Hepatocyte (in vitro differentiated cells): ENCODE measurements around the gene AMER2. TPM values are rescaled to one million over a fixed set of nuclear protein-coding genes. Genes with fewer than 3 reads are reported as not detected.
A peak's percentile ranks its signal among the peaks of the same experiment; 100 is the strongest.

Experiments
- DNase-seq: peaks from one replicate; pipeline ENCODE4 v3.0.0-alpha.2; 2016; ENCODE audit warnings: low spot score
- H2AFZ ChIP-seq: fragments of 200-600 bp; sonication (generic); 2 replicates; pipeline ENCODE4 v1.6.0; 2016; ENCODE audit warnings: antibody characterized with exemption, mild to moderate bottlenecking
- H3K27ac ChIP-seq: fragments of 200-600 bp; sonication (generic); 2 replicates; pipeline ENCODE4 v1.5.1; 2016; ENCODE audit warnings: mild to moderate bottlenecking
- H3K27me3 ChIP-seq: fragments of 200-600 bp; sonication (generic); 2 replicates; pipeline ENCODE4 v1.6.1; 2016
- H3K36me3 ChIP-seq: fragments of 200-600 bp; sonication (generic); replicated peaks from 2 replicates; pipeline ENCODE4 v1.5.1; 2016; ENCODE audit warnings: low read depth; ENCODE audit not compliant: insufficient read depth
- H3K4me1 ChIP-seq: fragments of 200-600 bp; sonication (generic); 2 replicates; pipeline ENCODE4 v1.5.1; 2016; ENCODE audit warnings: mild to moderate bottlenecking, moderate library complexity; ENCODE audit not compliant: insufficient read depth
- H3K4me2 ChIP-seq: fragments of 200-600 bp; sonication (generic); 2 replicates; pipeline ENCODE4 v1.6.0; 2016
- H3K4me3 ChIP-seq: fragments of 200-600 bp; sonication (generic); 2 replicates; pipeline ENCODE4 v1.5.1; 2016; ENCODE audit warnings: mild to moderate bottlenecking
- H3K79me2 ChIP-seq: fragments of 200-600 bp; sonication (generic); 2 replicates; pipeline ENCODE4 v1.6.0; 2017; ENCODE audit warnings: mild to moderate bottlenecking
- H3K9me2 ChIP-seq: fragments of 200-600 bp; sonication (generic); replicated peaks from 2 replicates; pipeline ENCODE4 v1.6.0; 2017; ENCODE audit warnings: mild to moderate bottlenecking; ENCODE audit not compliant: insufficient read depth
- H3K9me3 ChIP-seq: fragments of 200-600 bp; sonication (generic); 2 replicates; pipeline ENCODE4 v1.5.1; 2016; ENCODE audit warnings: low read depth, mild to moderate bottlenecking
- H4K20me1 ChIP-seq: fragments of 200-600 bp; sonication (generic); 2 replicates; pipeline ENCODE4 v1.6.0; 2016; ENCODE audit warnings: mild to moderate bottlenecking; ENCODE audit not compliant: insufficient read depth, poor library complexity, severe bottlenecking
- CTCF ChIP-seq: fragments of 200-600 bp; sonication (generic); IDR thresholded peaks from 2 replicates; pipeline ENCODE4 v1.5.1; 2016; ENCODE audit warnings: antibody characterized with exemption, mild to moderate bottlenecking; ENCODE audit not compliant: poor library complexity
- EZH2 ChIP-seq: fragments of 200-600 bp; sonication (generic); IDR thresholded peaks from 2 replicates; pipeline ENCODE4 v1.6.1; 2016; ENCODE audit warnings: antibody characterized with exemption, mild to moderate bottlenecking, borderline replicate concordance
- EZH2phosphoT487 ChIP-seq: fragments of 200-600 bp; sonication (generic); IDR thresholded peaks from one replicate; pipeline ENCODE4 v1.6.1; 2018; ENCODE audit warnings: antibody characterized with exemption, mild to moderate bottlenecking, low read depth, moderate library complexity; ENCODE audit not compliant: unreplicated experiment, severe bottlenecking
- WGBS: methylation state at CpG from one replicate; pipeline ENCODE4 v1.1.6; 2016; ENCODE audit warnings: low lambda C conversion rate; ENCODE audit errors: missing lambda C conversion rate; 5-methylcytosine and 5-hydroxymethylcytosine counted together
- polyA plus RNA-seq: library from polyadenylated mRNA; unstranded; fragments of >200 nt; fragmentation: Nextera tagmentation; extraction: Ambion mirVana; gene quantifications from 2 replicates; pipeline ENCODE4 v1.2.1, GENCODE V29; 2016
- total RNA-seq: library from RNA; depleted of rRNA; stranded (reverse); fragments of >200 nt; gene quantifications from 2 replicates; pipeline ENCODE4 v1.2.3, GENCODE V29; 2014

Gene AMER2
- total RNA-seq (0.23 and 0.24 TPM in 2 replicates), polyA plus RNA-seq (0.02 and 0.18 TPM in 2 replicates)

GRCh38 chr13:25171517-25172302 lies at the start of gene AMER2:
TSS of gene AMER2 (minus strand) at chr13:25172288. CDS start at chr13:25171619, 669 bp downstream.
- H3K36me3 ChIP-seq = no peaks in the 10 kb centered on the region
- H3K4me2 ChIP-seq = peak within 1 kb of the TSS; percentile 94
- H3K9me2 ChIP-seq = no peaks in the 10 kb centered on the region
- H4K20me1 ChIP-seq = no peaks in the 10 kb centered on the region
- peak within 1 kb of the TSS; percentile 56 for H2AFZ ChIP-seq
- no peak for TF ChIP-seq CTCF
- TF ChIP-seq EZH2 = peak; percentile 89
- peak; percentile 10 for TF ChIP-seq EZH2phosphoT487
- 6% methylated on average over 50 of the region's 50 CpGs for WGBS
- peak within 1 kb of the TSS; percentile 14 for H3K4me3 ChIP-seq
- peak; percentile 70 for DNase-seq
- H3K79me2 ChIP-seq = no peaks in the 10 kb centered on the region
- H3K27ac ChIP-seq = no peak within 1 kb of the TSS
- peaks cover 79% of the 10 kb centered on the region for H3K27me3 ChIP-seq
- H3K9me3 ChIP-seq = no peaks in the 10 kb centered on the region
- H3K4me1 ChIP-seq = peaks cover 7% of the 10 kb centered on the region

- no peak for TF ChIP-seq EZH2
- TF ChIP-seq CTCF = no peak
- no peak for TF ChIP-seq EZH2phosphoT487
- H4K20me1 ChIP-seq = no peaks in the 10 kb centered on the region
- H3K27ac ChIP-seq = no peak overlapping the region
- H3K9me3 ChIP-seq = no peaks in the 10 kb centered on the region
- no peak overlapping the region for H3K4me3 ChIP-seq
- no peaks in the 10 kb centered on the region for H3K4me1 ChIP-seq
- no peaks in the 10 kb centered on the region for H3K27me3 ChIP-seq
- H3K36me3 ChIP-seq = no peaks in the 10 kb centered on the region
- H3K79me2 ChIP-seq = no peaks in the 10 kb centered on the region
- H2AFZ ChIP-seq = no peak overlapping the region
- no peak for DNase-seq
- 94% methylated on average over 5 of the region's 5 CpGs for WGBS
- H3K9me2 ChIP-seq = no peaks in the 10 kb centered on the region
- no peak overlapping the region for H3K4me2 ChIP-seq
Measured at GRCh38 chr13:25218019-25218418, 45.9 kb upstream of the AMER2 start.

- Histone ChIP-seq H4K20me1 (no peaks in the 10 kb centered on the region), H3K27ac (no peak overlapping the region), H3K9me3 (no peaks in the 10 kb centered on the region), H3K79me2 (no peaks in the 10 kb centered on the region), H3K4me3 (no peak overlapping the region), H3K4me2 (no peak overlapping the region), H2AFZ (no peak overlapping the region), H3K36me3 (no peaks in the 10 kb centered on the region), H3K27me3 (no peaks in the 10 kb centered on the region), H3K9me2 (no peaks in the 10 kb centered on the region), H3K4me1 (no peaks in the 10 kb centered on the region)
- TF ChIP-seq EZH2phosphoT487 (no peak), EZH2 (no peak), CTCF (no peak)
- 65% methylated on average over 12 of the region's 12 CpGs for WGBS
- DNase-seq = no peak
Measured at GRCh38 chr13:25217023-25217885, 45.2 kb upstream of the AMER2 start.
